Measurements from ENCODE around the gene HMCN2.

The HMCN2 gene

DNA sequence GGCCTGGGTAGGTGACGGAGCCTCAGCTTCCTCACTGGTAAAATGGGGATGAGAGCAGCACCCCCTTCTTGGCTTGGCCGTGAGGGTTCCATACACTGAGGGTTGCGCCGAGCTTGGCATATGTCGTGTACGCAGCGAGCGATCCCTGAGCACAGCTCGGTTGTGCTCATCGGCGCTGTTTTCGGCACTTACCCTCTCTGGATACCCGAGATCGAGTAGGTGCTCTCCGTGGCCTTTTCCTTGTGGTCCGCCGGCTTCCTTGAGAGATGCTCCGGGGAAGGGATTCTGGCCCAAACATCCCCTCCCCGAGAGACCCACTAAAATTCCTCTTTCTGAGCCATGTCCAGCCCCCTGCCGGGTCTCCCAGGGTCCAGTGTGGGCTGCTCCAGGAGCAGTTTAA, 40.0 kb upstream of the HMCN2 start:
- in situ Hi-C loops (cut with MboI; ENCODE audit: low sequenced_read_pairs, unreplicated experiment): no loop called here
- DNase-seq (ENCODE audit: low spot score): no peak
- TF ChIP-seq, protein P1, sequence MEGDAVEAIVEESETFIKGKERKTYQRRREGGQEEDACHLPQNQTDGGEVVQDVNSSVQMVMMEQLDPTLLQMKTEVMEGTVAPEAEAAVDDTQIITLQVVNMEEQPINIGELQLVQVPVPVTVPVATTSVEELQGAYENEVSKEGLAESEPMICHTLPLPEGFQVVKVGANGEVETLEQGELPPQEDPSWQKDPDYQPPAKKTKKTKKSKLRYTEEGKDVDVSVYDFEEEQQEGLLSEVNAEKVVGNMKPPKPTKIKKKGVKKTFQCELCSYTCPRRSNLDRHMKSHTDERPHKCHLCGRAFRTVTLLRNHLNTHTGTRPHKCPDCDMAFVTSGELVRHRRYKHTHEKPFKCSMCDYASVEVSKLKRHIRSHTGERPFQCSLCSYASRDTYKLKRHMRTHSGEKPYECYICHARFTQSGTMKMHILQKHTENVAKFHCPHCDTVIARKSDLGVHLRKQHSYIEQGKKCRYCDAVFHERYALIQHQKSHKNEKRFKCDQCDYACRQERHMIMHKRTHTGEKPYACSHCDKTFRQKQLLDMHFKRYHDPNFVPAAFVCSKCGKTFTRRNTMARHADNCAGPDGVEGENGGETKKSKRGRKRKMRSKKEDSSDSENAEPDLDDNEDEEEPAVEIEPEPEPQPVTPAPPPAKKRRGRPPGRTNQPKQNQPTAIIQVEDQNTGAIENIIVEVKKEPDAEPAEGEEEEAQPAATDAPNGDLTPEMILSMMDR (IDR thresholded peaks at IDR 0.05; ENCODE audit: borderline replicate concordance, control extremely low read depth, extremely low read depth, insufficient read depth, missing control alignments): no peak

- in situ Hi-C loops (cut with MboI; ENCODE audit: low sequenced_read_pairs, unreplicated experiment): no loop called here
These were observed 39.4 kb upstream of the HMCN2 start for GRCh38 chr9:130226112-130226511.

GRCh38 chr9:130227833-130228232, 37.7 kb upstream of the HMCN2 start:
- in situ Hi-C loops (cut with MboI; ENCODE audit: low sequenced_read_pairs, unreplicated experiment): no loop called here

More at GRCh38 chr9:130226112-130226511, 39.4 kb upstream of the HMCN2 start:
- TF ChIP-seq, protein P1 (IDR thresholded peaks at IDR 0.05; ENCODE audit: borderline replicate concordance, control extremely low read depth, extremely low read depth, insufficient read depth, missing control alignments): no peak
- DNase-seq (ENCODE audit: low spot score): no peak

DNA sequence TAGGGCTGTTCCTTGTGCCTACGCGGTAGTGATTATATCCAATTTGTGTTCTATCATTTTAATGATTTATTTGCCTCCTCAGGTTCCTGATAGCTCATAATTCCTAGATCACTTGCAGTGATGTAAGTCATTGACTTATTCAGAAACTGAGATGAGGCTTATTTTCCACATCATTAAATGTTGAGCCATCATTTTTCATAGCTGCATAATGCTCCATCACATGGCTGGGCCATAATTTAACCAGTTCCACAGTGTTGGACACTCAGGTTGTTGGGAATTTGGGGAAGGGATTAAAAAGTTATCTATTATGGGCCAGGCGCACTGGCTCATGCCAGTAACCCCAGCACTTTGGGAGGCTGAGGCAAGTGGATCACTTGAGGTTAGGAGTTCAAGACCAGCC, 35.8 kb upstream of the HMCN2 start:
- TF ChIP-seq, protein P1 (IDR thresholded peaks at IDR 0.05; ENCODE audit: borderline replicate concordance, control extremely low read depth, extremely low read depth, insufficient read depth, missing control alignments): no peak
- DNase-seq (ENCODE audit: low spot score): no peak
- in situ Hi-C loops (cut with MboI; ENCODE audit: low sequenced_read_pairs, unreplicated experiment): loop anchor here (10.0 kb wide), 1 partner anchor 115 kb away; no protein-coding TSS in a partner anchor

More at GRCh38 chr9:130227833-130228232, 37.7 kb upstream of the HMCN2 start:
- no peak for DNase-seq (ENCODE audit: low spot score)
- TF ChIP-seq, protein P1 (IDR thresholded peaks at IDR 0.05; ENCODE audit: borderline replicate concordance, control extremely low read depth, extremely low read depth, insufficient read depth, missing control alignments): no peak

- TF ChIP-seq, protein P1 (IDR thresholded peaks at IDR 0.05; ENCODE audit: borderline replicate concordance, control extremely low read depth, extremely low read depth, insufficient read depth, missing control alignments): no peak
- in situ Hi-C loops (cut with MboI; ENCODE audit: low sequenced_read_pairs, unreplicated experiment): loop anchor here (10.0 kb wide), 1 partner anchor 116 kb away; no protein-coding TSS in a partner anchor
- DNase-seq (ENCODE audit: low spot score): no peak
These were observed 34.9 kb upstream of the HMCN2 start for GRCh38 chr9:130230631-130231030.

DNA sequence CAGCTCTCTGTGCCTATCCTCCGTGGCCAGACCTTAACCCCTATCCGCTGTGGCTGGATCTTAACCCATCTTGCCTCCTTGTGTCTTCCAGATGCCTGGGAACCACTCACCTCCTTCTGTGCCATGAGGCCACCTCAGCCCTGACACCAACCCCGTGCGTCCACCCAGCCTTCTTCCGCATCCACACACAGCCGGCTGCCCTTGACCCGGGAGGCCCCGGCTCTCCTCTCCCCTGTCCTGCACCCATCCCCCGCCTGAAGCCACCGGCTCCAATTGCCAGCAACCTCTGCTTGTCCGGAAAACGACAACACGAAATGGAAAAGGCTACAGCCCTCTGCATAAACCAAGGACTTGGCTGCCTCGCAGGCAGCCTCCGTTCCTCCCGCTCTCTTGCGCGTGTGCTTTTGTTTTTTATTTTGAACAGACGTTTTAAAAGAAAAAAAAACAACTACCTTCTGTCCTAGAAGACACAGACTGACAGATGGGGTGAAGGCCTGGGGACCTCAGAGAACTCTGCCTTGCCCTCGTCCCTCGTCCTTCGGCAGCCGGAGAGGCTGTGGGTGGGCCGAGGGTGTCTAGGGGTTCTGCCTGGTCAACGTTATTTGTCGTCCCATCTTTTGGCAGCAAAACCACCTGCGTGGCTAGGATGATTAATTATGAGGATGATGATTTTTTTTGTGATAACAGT, 32.5 kb upstream of the HMCN2 start:
- in situ Hi-C loops (cut with MboI; ENCODE audit: low sequenced_read_pairs, unreplicated experiment): loop anchor here (10.0 kb wide), 1 partner anchor 118 kb away; no protein-coding TSS in a partner anchor
- DNase-seq (ENCODE audit: low spot score): no peak
- TF ChIP-seq, protein P1 (IDR thresholded peaks at IDR 0.05; ENCODE audit: borderline replicate concordance, control extremely low read depth, extremely low read depth, insufficient read depth, missing control alignments): no peak
